ENCODE measurements around the gene KISS1.

The KISS1 gene

DNA sequence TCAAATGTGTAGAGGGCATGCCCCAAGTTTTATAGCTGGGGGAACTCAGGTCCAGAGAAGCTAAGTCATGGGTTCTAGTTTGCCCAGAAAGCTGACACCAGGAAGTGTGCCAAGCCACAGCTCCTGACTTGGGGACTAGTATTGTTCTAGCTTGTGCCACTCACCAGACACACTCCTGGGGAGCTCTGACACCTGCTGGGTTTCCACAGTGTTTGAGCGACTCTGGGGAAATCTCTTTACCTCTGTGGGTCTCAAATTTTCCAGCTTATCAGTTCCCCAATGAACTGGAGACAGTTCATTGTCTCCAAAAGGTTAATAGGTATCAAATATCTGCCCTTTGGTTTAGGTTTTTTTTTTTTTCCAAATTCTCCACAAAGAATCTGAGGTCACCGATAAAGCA is 4.2 kb downstream of the KISS1 start:
- intact Hi-C loops (cut with micrococcal nuclease): no loop called here
- Mint-ChIP-seq H3K4me1 (ENCODE audit: low read depth) (peaks cover 6% of the 10 kb centered on the region), H3K36me3 (ENCODE audit: low read depth) (no peaks in the 10 kb centered on the region), H3K27ac (no peak overlapping the region), H3K27me3 (peaks cover 50% of the 10 kb centered on the region), H3K9me3 (no peaks in the 10 kb centered on the region), H3K4me3 (no peak overlapping the region)

DNA sequence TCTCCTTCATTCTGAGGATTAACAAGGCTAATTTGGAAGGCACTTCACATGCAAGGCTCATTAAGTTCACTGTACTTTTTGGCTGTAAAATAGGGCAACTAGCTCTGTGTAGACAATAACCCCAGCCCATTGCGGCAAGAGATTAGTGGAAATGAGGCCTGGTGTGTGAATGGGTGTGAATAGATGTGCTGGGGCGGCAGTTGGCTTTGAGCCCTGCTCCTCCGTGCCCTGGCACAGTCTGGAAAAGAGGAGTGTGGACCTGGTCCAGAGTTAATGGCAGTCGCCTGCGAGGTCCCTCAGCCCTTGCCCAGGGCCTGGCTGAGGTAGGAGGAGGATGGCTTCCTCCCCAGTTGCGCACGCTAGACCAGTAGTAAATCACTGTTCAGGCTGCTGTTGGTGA is 4.8 kb downstream of the KISS1 start:
- H3K27me3 Mint-ChIP-seq: peaks cover 53% of the 10 kb centered on the region

DNA sequence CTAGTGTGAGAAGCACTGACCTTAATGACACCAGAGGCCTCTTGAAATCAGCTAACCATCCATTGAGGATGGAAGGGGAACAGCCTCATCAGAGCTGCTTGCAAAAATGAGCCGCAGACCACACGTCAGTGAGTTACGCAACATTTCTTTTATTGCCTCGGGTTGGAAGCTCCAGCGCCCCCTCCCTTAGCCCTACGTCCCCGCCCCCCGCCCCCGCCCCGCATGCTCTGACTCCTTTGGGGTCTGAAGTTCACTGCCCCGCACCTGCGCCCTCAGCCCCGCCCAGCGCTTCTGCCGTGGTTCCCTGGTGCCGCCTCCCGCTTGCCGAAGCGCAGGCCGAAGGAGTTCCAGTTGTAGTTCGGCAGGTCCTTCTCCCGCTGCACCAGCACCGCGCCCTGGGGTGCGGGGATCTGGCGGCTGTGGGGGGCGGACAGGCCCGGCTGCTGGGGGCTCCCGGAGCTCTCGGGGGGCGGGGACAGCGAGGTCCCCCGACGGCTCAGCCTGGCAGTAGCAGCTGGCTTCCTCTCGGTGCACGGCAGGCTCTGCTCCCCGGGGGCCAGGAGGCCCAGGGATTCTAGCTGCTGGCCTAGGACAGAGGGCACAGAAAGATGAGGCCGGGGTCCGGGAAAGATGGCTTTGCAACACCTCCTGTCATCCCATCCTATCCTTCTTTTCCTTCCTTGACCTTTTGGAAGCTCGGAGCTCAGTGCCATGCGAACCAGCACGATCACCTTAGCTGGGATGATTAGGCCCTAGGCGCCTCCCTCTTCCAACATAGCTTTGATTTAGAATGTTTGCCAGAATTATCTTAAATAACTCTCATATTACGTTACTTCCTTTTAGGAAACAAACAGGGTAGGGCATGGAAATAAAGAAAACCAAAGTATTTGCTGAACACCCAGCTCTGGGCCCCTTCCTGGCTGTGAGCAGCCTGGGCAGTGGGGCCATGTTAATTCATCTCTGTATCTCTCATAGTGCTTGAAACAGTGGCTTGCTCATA is 5.8 kb downstream of the KISS1 start:
- Mint-ChIP-seq H3K4me1 (ENCODE audit: low read depth) (peaks cover 6% of the 10 kb centered on the region), H3K9me3 (no peaks in the 10 kb centered on the region), H3K36me3 (ENCODE audit: low read depth) (no peaks in the 10 kb centered on the region), H3K27me3 (peaks cover 52% of the 10 kb centered on the region), H3K27ac (no peak overlapping the region), H3K4me3 (peak overlapping the region; percentile 53)
- intact Hi-C loops (cut with micrococcal nuclease): no loop called here

More for the DNA sequence above, 4.8 kb downstream of the KISS1 start:
- intact Hi-C loops (cut with micrococcal nuclease): no loop called here
- Mint-ChIP-seq H3K4me3 (no peak overlapping the region), H3K9me3 (no peaks in the 10 kb centered on the region), H3K27ac (no peak overlapping the region), H3K36me3 (ENCODE audit: low read depth) (no peaks in the 10 kb centered on the region), H3K4me1 (ENCODE audit: low read depth) (peaks cover 6% of the 10 kb centered on the region)

DNA sequence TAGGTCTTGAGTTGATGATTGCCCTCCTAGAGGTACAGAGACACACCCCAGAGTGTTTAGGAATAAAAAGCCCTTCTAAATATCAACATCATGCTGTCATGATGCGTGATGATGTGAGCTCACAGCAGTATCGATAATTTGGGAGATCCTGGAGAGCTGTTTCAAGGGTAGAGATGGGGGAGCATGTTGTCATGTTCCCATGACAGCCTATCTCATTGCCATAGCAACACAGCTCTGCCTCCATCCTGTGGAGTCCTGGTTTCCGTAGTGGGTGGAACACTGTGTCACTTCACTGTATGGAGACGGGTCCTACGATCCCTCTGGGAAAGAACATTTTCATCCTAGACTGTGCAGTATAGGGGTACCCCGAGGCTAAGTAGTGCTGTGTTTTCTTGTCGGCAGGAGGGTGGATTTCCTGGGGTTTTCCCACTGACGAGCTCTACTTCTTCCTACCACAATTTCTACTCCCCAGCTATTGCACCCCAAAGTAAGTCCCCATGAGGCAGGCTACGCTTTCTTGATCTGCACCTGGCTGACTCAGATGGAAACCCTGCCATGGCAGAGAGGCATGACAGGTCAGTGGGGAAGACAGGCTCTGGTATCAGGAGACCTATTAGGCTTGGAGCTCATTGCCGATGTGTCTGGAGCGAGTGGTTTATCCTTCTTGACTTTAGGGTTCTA is 7.2 kb downstream of the KISS1 start:
- Mint-ChIP-seq H3K27me3 (peaks cover 45% of the 10 kb centered on the region), H3K9me3 (no peaks in the 10 kb centered on the region), H3K27ac (no peak overlapping the region), H3K36me3 (ENCODE audit: low read depth) (no peaks in the 10 kb centered on the region), H3K4me3 (no peak overlapping the region), H3K4me1 (ENCODE audit: low read depth) (peaks cover 6% of the 10 kb centered on the region)
- intact Hi-C loops (cut with micrococcal nuclease): no loop called here

DNA sequence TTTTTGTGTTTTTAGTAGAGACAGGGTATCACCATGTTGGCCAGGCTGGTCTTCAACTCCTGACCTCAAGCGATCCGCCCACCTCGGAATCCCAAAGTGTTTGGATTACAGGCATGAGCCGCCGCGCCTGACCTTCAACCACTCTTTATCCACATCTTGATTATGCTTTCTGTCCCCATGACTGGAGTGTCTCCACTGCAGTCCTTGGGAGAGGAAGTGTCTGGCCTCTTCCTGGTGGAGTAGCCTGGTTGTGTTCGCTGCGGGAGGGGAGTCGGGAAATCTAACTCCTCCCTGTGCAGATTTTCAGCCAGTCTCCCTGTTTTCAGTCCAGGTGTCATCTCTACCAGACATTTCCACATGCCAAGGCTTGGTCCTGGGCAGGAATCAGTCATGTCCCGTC is 9.7 kb downstream of the KISS1 start:
- intact Hi-C loops (cut with micrococcal nuclease): no loop called here
- H3K27me3 Mint-ChIP-seq: peaks cover 36% of the 10 kb centered on the region

DNA sequence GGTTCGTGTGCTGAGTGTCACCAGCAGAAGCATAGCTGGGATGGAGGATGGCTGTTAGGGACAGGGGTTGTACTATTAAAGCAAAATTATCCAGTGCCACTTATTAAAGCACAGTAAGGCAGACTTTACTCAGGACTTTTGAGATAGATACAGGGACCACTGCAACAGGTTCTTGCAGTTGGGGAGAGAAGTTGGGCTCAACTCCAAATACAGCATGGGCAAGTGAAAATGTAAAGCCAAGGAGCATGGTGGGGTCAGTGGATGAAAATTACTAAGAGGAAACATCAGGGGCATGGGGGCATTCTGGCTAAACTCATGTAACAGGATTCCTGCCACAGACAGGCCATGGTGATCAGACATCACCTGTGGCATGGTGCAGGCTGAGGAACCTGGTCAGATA is 15.2 kb downstream of the KISS1 start:
- intact Hi-C loops (cut with micrococcal nuclease): no loop called here
- H3K27ac Mint-ChIP-seq: no peak overlapping the region
- no peaks in the 10 kb centered on the region for H3K9me3 Mint-ChIP-seq
- peaks cover 13% of the 10 kb centered on the region for H3K4me1 Mint-ChIP-seq (ENCODE audit: low read depth)
- H3K4me3 Mint-ChIP-seq: no peak overlapping the region
- H3K36me3 Mint-ChIP-seq (ENCODE audit: low read depth): no peaks in the 10 kb centered on the region
- peaks cover 8% of the 10 kb centered on the region for H3K27me3 Mint-ChIP-seq

More for the DNA sequence above, 9.7 kb downstream of the KISS1 start:
- H3K36me3 Mint-ChIP-seq (ENCODE audit: low read depth): no peaks in the 10 kb centered on the region
- H3K4me3 Mint-ChIP-seq: no peak overlapping the region
- H3K9me3 Mint-ChIP-seq: no peaks in the 10 kb centered on the region
- no peak overlapping the region for H3K27ac Mint-ChIP-seq
- H3K4me1 Mint-ChIP-seq (ENCODE audit: low read depth): peaks cover 9% of the 10 kb centered on the region

DNA sequence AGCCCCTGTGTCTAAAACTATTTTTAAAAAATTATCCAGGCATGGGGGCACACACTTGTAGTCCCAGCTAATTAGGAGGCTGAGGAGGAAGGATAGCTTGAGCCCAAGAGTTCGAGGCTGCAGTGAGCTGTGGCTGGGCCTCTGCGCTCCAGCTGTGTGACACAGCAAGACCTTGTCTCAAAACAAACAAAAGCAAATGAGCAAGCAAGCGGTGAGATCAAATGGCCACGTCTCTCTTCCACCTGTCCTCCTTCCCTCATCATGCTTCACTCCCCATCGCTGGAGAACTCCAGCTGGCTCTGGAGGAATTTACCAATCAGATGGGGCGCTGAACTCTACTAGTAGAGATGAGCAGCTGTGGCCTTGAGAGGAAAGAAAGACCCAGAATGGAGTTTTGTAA is 16.2 kb downstream of the KISS1 start:
- Mint-ChIP-seq H3K9me3 (no peaks in the 10 kb centered on the region), H3K4me3 (no peak overlapping the region), H3K4me1 (ENCODE audit: low read depth) (peaks cover 13% of the 10 kb centered on the region), H3K36me3 (ENCODE audit: low read depth) (no peaks in the 10 kb centered on the region), H3K27me3 (peaks cover 8% of the 10 kb centered on the region), H3K27ac (no peak overlapping the region)
- intact Hi-C loops (cut with micrococcal nuclease): no loop called here

DNA sequence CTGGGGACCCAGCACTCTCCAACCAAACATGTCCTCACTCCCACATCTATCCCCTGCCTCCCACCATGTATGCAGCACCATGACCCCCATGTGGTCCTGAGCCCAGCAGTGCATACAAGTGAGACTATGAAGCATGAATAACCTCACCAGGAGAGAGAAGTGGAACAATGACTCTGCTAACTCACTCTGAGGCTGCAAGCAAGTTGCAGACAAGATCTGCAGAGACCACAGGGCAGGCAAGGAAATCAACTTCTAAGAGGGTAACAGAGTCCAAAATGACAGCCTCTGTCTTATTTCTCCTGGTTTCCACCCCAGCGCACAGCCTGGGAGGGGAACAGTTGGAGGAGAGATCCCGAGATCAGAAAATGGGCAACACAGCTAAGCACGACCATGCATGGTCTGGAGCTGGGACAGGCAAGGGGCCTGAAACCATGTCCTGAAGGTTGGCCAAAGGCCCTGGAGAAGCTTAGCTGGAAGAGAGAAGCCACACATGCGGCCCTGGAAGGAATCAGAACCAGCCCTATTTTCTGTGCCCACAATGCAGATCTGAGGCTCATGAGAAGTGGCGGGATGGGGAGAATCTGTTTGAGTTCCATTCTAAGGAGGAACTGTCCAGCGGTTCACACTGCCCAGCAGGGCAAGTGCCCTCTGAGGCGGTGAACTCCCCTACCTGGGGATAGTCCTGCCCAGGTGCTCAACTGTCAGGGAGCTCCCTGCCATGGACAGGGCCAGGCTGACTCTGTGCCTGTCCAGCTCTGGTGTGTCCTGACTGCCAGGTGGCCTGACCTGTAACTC is 17.6 kb downstream of the KISS1 start:
- H3K4me3 Mint-ChIP-seq: no peak overlapping the region
- peaks cover 8% of the 10 kb centered on the region for H3K27me3 Mint-ChIP-seq
- H3K27ac Mint-ChIP-seq: no peak overlapping the region
- H3K4me1 Mint-ChIP-seq (ENCODE audit: low read depth): peaks cover 13% of the 10 kb centered on the region
- no peaks in the 10 kb centered on the region for H3K36me3 Mint-ChIP-seq (ENCODE audit: low read depth)
- intact Hi-C loops (cut with micrococcal nuclease): no loop called here
- H3K9me3 Mint-ChIP-seq: no peaks in the 10 kb centered on the region

DNA sequence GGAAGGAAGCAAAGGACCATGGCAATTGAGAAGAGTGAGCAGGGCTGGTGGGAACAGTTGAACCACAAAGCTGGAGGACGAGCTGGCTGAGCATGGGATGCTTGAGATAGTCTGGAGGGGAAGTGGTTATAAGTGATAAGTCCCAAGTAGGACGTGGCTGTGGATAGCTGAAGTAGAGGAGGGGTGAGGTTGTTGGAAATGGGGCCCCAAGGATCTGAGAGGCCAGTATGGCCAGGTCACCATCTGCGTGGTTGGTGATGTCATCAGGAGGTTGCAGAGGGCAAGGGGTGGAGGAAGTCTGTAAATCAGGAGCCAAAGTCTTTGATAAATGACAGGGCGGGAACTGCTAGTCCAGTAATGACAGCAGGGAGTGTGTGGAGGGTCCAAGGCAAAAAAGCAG is 19.2 kb downstream of the KISS1 start:
- intact Hi-C loops (cut with micrococcal nuclease): no loop called here
- Mint-ChIP-seq H3K9me3 (no peaks in the 10 kb centered on the region), H3K27me3 (peaks cover 5% of the 10 kb centered on the region), H3K27ac (no peak overlapping the region), H3K4me1 (ENCODE audit: low read depth) (peaks cover 13% of the 10 kb centered on the region), H3K36me3 (ENCODE audit: low read depth) (no peaks in the 10 kb centered on the region), H3K4me3 (no peak overlapping the region)

DNA sequence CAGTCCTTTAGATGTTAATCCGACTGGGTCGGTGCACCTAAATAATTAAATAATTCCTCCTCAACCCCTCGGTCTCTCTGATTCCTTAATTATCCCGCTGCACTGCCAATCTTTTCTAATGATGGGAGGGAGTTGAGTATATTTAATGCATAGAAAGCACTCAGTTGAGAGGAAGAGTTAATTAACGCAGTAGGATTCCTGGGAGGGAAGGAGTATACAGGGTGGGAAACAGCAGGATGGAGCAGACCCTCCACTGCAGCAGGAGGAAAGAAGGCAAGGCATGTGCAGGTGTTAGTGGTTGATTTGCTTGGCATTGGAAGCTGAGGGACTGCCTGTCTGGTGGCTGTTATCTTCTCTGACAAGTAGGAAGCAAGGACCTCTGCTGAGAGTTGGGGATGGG is 20.2 kb downstream of the KISS1 start:
- Mint-ChIP-seq H3K9me3 (no peaks in the 10 kb centered on the region), H3K27me3 (peaks cover 5% of the 10 kb centered on the region), H3K4me3 (no peak overlapping the region), H3K36me3 (ENCODE audit: low read depth) (no peaks in the 10 kb centered on the region), H3K27ac (no peak overlapping the region), H3K4me1 (ENCODE audit: low read depth) (peaks cover 4% of the 10 kb centered on the region)
- intact Hi-C loops (cut with micrococcal nuclease): no loop called here

DNA sequence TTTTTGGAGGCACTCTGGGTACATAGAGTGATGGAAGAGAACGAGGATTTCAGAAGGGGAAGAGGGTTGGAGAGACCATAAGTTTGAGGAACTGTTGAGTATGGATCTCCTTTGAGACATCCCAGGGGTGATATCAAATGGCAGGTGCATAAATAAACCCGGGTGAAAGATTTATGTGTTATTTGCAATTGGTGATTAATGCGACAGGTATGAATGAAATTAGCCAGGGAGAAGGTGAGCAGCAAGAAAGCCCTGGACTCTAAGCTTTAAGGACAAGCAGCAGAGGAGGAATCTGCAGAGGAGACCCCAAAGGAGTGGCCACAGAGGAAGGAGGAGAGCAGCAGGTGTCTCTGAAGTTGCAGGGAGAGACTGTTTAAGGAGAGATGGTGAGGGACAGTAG is 21.3 kb downstream of the KISS1 start:
- H3K27ac Mint-ChIP-seq: no peak overlapping the region
- H3K4me1 Mint-ChIP-seq (ENCODE audit: low read depth): no peaks in the 10 kb centered on the region
- peaks cover 7% of the 10 kb centered on the region for H3K9me3 Mint-ChIP-seq
- H3K27me3 Mint-ChIP-seq: peaks cover 3% of the 10 kb centered on the region
- H3K36me3 Mint-ChIP-seq (ENCODE audit: low read depth): no peaks in the 10 kb centered on the region
- intact Hi-C loops (cut with micrococcal nuclease): no loop called here
- no peak overlapping the region for H3K4me3 Mint-ChIP-seq

DNA sequence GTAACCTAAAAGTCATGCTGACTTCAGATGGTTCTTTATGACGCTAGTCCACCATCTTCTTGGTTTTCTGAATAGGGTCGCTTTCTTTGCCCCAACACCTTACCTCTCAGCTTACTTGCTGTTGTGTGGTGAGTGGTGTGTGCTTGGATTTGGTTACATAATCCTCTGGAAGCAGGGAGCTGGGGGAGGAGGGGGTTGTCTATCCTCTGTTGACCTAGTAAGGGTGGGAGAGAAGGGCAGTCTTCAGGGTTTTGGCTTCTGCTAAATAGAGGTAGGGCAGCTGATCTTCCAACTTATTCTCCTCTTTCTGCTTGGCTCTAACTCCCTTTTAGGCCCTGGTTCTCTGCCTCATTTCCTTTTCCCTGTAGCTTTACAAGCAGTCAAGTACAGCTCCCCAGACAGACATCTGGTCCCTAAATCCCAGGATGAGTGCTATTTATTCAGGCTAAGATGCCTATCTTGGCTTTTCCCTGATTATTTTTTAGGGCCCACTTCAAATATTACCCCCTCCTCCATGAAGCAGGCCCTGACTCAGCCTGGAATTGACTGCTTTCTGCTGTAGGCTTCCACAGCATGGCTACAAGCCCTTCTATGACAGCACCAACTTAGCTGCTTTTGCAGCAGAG is 23.8 kb downstream of the KISS1 start:
- no peaks in the 10 kb centered on the region for H3K27me3 Mint-ChIP-seq
- H3K36me3 Mint-ChIP-seq (ENCODE audit: low read depth): no peaks in the 10 kb centered on the region
- intact Hi-C loops (cut with micrococcal nuclease): no loop called here
- no peak overlapping the region for H3K4me3 Mint-ChIP-seq
- H3K4me1 Mint-ChIP-seq (ENCODE audit: low read depth): no peaks in the 10 kb centered on the region
- H3K9me3 Mint-ChIP-seq: peaks cover 12% of the 10 kb centered on the region
- H3K27ac Mint-ChIP-seq: no peak overlapping the region

DNA sequence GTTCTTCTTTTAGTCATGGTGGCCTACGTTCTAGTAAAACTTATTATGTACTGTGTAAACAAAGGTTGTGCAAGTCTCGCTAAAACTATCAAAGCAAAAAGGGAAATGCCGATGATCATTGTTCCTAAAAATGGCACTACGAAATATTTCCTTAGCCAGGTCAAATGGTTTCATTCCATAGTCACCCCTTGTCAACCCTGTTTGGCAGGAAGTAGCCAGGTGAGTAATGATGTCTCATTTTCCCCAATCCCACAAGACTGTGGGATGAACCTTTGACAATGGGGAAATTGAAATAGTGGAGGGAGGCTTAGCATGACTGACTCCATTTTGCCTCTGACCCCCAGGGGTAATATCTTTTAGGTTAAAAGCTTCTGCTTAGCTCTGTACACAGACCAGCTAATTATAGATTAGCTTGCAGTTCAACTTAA is 24.5 kb downstream of the KISS1 start:
- H3K27me3 Mint-ChIP-seq: peaks cover 2% of the 10 kb centered on the region
- H3K4me1 Mint-ChIP-seq (ENCODE audit: low read depth): no peaks in the 10 kb centered on the region
- no peak overlapping the region for H3K4me3 Mint-ChIP-seq
- intact Hi-C loops (cut with micrococcal nuclease): no loop called here
- H3K27ac Mint-ChIP-seq: no peak overlapping the region
- H3K9me3 Mint-ChIP-seq: peaks cover 12% of the 10 kb centered on the region
- H3K36me3 Mint-ChIP-seq (ENCODE audit: low read depth): no peaks in the 10 kb centered on the region
